ENCODE data around the gene CSNK1G2.
"Not testable (repeated sequence)": the region's sequence is repeated elsewhere in the genome, so short reads cannot be mapped to it uniquely, and the experiment has no call there.

Gene CSNK1G2

DNA sequence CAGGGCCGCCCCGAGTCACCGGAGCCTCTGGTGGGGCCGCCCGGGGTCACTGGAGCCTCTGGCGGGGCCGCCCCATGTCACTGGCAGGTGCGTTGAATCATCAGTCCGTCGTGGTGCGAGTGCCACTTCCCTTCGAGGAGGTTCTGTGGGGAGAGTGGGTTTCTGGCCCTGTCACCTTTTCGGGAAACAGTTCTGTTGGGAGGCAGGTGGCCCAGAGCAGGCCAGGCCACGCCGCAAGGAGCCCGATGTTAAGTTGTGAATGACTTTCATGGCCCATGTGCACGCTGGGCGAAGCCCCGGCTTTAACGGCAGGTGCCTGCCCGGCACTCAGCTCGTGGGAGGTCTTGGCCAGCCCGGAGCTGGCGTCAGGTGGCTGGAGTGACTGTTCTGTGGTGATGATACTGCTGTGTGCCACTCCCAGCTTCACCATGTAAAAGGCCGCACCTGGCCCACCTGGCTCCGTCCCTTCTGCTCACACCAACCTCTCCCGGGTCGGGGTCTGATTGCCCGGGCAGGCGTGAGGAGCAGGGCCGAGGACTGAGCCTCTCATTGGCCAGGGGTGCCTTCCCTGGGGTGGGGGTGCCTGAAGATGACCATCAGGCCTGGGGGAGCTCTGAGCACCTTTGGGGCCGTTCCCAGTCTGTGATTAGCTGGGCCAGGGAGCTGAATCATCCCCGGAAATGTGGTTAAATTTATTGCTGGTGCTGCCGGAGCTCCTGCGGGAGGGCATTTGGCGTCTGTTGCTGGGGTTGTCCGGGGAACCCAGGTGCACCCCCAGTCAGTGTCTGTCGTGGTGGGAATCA lies 29.2 kb downstream of the CSNK1G2 start:
- DNase-seq = no peak

- DNase-seq = no peak
These were observed 30.0 kb downstream of the CSNK1G2 start for GRCh38 chr19:1970806-1971502.

DNA sequence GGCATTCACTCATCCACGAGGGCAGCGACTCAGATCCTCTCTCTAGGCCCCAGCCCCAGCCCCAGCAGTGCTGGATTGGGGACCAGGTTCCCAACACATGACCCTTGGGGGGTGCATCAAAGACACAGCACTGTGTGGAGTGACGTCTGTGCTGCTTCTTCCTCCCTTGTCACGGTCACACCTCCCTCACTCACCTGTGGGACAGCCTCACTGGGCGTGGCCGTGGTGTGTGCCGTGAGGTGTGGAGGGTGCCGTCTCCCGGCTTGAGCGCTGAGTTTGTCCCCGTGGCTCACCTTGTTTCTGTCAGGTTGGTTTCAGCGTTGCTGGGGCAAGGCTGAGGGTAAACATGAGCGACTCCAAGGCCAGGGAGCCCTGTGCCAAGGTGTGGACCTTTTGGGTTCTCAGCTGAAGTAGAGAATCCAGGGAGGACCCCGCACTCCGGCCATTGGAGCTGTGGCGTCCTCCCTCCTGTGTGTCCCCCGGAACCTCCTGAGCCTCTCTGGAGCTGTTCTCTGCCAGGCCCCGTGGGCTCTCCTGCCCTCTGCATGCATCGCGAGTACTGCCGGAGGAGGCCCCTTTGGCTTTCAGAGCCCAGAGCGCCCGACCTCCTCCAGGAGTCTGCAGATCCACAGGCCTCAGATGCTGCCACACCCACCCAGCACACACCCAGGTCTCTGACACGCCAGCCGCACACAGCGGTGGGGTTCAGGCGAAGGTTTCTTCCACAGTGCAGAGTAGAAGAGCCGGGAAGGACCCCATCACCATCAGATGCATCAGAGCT lies 33.6 kb downstream of the CSNK1G2 start:
- no peak for DNase-seq

DNA sequence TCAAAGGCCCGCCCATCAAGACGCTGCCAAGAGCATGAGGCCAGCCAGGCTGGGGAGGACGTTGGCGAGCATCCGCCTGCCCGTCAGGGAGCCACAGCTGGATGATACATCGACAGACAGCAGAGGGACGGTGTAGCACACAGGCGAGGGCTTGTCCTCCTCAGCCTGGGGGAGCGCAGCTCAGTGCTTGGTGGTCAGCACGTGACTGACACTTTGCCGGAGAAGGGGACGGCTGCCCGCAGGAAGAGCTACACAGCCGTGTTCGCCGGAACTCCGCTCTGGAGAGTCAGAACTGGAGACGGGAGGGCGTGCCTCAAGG lies 34.1 kb downstream of the CSNK1G2 start:
- no peak for DNase-seq

GRCh38 chr19:1977120-1977519 lies 36.1 kb downstream of the CSNK1G2 start:
- no peak for DNase-seq

- DNase-seq = no peak
These were observed 37.4 kb downstream of the CSNK1G2 start for GRCh38 chr19:1978346-1978894.

DNA sequence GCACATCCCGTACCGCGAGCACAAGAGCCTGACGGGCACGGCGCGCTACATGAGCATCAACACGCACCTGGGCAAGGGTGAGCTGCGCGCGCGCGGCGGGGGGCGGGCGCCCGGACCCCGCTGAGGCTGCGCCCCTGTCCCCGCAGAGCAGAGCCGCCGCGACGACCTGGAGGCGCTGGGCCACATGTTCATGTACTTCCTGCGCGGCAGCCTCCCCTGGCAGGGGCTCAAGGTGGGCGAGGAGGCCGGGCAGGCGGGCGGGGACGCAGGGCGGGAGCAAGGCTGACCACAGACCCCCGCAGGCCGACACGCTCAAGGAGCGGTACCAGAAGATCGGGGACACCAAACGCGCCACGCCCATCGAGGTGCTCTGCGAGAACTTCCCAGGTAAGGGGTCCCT lies 38.0 kb downstream of the CSNK1G2 start:
- DNase-seq = no peak

GRCh38 chr19:1979642-1980041 lies 38.7 kb downstream of the CSNK1G2 start:
- DNase-seq = no peak

DNA sequence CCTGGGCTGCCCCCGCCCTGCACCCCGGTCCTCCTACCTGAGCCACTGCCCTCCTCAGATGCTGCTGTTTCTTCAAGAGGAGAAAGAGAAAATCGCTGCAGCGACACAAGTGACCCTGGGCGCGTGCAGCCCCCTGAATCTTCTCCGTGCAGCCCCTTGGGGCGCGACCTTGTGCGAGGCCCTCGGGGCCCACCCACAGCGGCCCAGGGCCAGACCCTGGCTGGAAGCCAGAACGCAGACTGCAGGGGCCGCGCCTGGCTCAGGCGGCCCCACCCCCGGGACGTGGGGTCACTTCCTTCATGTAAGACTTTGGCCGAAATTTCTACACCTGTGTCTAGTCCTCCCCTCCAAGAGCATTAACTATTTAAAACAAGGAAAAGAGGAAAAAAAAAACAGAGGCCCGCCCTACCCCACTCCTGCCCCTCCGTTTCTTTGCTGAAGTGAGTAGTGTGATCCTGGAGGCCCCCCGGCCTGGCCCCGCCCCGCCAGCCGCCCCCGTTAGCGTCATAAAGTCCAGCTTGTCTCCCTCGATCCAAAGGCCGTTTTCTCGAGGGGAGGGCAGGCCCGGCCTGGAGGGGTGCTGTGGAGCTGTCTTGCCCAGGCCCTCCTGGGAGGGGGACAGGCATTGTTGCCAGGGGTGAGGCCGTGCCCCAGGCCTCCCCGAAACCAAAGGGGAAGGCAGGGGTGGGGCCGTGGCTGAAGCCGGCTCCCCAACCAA lies 39.3 kb downstream of the CSNK1G2 start:
- DNase-seq = no peak

DNA sequence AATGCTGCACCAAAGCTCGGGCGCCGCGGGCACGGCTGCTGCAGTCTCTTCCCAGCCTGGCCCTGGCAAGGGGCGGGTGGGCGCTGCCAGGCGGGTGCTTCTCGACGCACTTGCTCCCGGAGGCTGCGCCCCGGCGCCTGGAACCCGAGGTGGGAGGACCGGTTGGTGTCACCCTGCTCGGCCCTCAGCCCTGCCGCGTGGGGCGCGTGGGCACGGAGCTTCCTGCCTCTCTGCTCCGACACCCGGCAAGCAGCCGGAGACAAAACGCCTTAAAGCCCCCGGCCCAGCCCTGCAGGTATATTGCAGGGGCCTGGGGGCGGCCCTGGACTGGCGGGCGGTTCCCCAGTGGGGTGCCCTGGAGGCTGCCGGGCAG lies 39.8 kb downstream of the CSNK1G2 start:
- DNase-seq = no peak

DNA sequence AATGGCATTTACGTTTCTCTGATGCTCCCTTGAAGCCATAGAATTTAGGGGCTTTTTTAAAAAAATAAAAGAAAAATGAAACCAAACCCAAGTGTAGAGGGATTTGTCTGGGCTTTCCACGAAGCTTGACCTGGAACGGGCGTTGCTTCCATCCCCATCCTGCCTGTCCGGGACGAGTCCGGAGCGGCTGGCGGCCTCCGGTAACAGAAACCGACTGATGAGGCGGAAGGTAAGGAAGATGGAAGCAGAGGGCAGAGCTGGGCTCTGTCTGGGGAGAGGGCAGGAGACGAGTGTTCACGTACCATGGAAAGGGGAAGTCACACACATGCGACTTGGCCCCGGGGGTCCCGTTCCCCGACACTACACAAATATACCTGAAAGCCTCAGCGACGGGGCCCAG lies 40.3 kb downstream of the CSNK1G2 start:
- no peak for DNase-seq

- DNase-seq = no peak
These were observed 43.4 kb downstream of the CSNK1G2 start for GRCh38 chr19:1984357-1984756.

DNA sequence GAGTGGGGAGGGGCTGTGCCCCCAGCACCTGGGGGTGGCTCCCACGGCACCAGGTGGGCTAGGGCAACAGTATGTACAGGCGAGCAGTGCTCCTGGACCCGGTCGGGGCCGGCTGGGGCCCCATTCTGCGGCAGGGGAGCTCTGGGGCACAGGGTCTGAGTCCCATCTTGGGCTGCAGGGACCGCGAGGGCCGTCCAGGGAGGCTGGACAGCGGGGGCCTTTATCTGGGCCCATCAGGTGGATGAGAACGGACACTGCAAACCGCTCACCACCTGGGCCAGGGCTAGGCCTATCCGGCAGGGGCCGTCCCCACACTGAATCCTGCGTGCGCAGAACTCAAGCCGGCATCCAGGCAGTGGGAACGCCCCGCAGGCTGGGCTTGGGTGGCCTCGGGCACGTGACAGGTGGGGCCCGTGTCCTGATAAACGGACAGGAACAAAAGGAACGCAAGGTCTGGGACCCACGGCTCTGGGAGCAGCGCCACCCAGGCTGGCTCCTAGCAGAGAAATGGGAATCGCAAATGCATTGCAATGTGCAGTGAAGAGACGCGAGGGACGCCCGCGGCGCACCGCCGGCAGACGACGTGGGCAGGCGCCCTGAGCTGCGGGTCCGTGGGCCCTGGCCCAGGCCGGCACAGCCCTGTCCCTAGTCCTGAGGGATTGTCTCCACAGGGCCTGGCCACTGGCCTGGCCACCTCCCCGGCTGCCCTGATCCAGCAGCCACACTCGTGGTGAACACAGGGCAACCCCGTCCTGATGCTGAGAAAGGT lies 44.8 kb downstream of the CSNK1G2 start:
- no peak for DNase-seq

DNA sequence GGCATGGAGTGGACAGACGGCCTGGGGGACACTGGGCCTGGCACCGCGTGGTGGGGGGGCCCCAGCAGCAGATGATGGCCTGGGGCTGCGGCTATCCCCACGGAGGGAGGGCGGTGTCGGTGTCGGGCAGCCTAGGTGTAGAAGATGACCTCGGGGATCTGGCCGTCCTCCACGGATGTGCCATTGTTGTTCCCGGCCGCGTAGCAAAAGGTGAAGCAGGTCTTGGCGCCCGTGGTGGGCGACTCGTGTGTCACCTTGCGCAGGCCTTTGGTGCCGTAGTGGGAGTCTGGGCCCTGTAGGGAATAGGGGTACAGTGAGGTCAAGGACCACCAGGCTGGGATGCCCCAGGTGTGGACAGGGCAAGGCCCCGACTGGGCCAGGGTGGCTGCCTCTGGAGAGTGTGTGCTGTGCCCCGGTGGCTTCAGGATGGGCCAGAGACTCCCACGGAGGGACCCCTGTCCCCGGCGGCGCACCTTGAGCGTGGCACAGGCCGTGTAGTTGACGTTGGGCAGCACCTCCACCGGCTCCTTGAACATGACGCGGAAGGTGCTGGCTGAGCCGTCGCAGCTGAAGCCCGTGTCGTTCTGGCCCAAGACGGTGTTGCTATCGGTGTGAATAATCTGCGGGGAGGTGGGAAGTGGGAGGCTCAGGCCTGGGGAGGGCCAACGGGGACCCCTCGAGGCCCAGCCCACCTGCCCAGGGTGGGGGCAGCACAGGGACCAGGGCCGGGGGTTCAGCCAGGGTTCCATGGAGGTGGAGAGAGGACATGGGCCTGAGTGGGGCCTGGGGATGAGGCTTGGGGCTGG lies 45.6 kb downstream of the CSNK1G2 start:
- no peak for DNase-seq

DNA sequence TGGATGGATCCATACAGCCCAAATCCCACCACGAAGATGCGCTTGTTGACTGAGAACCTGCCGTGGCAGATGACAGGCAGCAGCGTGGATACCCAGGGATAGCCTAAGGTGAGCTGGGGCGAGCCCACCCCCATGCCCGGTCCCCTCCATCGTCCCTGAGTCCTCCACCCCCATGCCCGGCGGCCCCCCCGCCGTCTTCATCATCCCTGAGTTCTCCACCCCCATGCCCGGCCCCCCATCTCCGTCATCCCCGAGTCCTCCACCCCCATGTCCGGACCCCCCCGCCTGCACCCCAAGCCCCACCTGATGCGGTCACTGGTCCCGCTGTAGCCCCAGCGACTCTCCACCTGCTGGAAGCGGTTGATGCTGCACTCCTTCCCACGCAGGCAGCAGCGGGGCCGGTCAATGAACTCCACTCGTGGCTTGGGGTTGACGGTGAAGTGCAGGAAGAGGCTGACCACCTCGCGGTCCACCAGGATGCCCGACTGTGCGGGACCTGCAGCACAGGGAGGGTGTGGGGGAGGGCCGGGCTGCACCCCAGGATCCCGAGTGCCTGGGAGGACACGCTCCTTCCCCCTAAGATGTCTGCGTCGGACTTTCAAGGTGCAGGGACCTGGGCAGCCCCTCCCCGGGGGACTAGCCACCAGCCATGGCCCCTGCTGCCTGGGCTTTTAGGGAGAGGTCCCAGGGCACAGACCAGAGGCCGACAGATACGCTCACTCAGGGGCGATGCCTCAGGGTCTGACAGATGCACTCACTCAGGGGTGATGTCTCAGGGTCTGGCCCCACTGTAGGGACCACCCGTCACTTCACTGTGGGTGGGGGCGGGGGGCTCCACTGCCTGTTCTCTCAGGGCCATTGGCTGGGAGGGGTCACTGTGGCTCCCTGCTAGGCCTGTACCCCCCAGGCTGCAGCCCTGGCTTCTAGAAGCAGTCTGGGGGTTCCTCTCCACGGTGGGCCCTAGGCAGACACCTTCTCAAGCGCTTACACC lies 46.5 kb downstream of the CSNK1G2 start:
- DNase-seq = no peak

GRCh38 chr19:1988464-1988863 lies 47.5 kb downstream of the CSNK1G2 start:
- not testable (repeated sequence) for DNase-seq

GRCh38 chr19:1989513-1990229 lies 48.7 kb downstream of the CSNK1G2 start:
- no peak for DNase-seq

GRCh38 chr19:1990230-1991017 lies 49.5 kb downstream of the CSNK1G2 start:
- no peak for DNase-seq

Data from NCI-H2029 (cell line).